ENCODE measurements around the gene CFAP119.
"Not testable (repeated sequence)": the region's sequence is repeated elsewhere in the genome, so short reads cannot be mapped to it uniquely, and the experiment has no call there.

Gene CFAP119

GRCh38 chr16:30761928-30762902 is at the start of gene CFAP119, which contains the start of gene RNF40:
Gene CFAP119, minus strand, starts transcription at chr16:30762062. Its CDS starts 314 bp downstream, at chr16:30761748.
Gene RNF40, plus strand, starts transcription at chr16:30762322. Its CDS starts 224 bp downstream, at chr16:30762546.
- DNase-seq (ENCODE audit: low read depth, low spot score) = peak; percentile 96

DNA sequence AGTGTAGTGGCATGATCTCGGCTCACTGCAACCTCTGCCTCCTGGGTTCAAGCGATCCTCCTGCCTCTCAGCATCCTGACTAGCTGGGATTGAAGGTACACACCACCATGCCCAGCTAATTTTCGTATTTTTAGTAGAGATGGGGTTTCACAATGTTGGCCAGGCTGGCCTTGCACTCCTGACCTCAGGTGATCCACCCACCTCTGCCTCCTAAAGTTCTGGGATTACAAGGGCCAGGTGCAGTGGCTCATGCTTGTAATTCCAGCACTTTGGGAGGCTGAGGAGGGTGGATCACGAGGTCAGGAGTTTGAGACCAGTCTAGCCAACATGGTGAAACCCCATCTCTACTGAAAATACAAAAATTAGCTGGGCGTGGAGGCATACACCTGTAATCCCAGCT is 47.8 kb upstream of the CFAP119 start:
- not testable (repeated sequence) for DNase-seq (ENCODE audit: low read depth, low spot score)

DNA sequence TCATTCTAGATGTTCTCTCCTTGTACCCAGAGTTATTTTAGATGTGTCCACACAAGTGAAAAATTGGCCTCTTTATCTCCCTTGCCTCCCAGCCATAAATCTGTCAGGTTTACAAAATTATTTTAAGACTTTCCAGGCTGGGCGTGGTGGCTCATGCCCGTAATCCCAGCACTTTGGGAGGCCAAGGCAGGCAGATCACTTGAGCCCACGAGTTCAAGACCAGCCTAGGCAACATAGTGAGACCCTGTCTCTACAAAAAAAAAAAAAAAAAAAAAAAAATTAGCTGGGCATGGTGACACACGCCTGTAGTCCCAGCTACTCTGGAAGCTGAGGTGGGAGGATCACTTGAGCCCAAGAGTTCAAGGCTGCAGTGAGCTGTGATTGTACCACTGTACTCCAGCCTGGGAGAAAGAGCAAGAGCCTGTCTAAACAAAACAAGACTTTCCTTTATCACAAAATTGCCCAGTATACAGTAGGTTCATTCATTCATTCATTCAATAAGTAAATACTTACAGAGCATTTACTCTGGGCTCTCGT is 47.1 kb upstream of the CFAP119 start:
- not testable (repeated sequence) for DNase-seq (ENCODE audit: low read depth, low spot score)

DNA sequence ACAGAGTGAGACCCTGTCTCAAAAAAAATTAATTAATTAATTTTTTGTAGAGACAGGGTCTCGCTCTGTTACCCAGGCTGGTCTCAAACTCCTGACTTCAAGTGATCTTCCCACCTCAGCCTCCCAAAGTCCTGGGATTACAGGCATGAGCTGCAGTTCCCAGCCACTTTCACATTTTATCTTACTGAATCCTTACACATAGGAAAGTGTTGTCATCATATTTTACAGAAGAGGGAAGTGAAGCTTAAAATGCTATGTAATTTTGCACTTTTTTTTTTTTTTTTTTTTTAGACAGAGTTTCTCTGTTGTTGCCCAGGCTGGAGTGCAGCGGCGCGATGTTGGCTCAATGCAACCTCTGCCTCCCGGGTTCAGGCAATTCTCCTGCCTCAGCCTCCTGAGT is 46.3 kb upstream of the CFAP119 start:
- no peak for DNase-seq (ENCODE audit: low read depth, low spot score)

DNA sequence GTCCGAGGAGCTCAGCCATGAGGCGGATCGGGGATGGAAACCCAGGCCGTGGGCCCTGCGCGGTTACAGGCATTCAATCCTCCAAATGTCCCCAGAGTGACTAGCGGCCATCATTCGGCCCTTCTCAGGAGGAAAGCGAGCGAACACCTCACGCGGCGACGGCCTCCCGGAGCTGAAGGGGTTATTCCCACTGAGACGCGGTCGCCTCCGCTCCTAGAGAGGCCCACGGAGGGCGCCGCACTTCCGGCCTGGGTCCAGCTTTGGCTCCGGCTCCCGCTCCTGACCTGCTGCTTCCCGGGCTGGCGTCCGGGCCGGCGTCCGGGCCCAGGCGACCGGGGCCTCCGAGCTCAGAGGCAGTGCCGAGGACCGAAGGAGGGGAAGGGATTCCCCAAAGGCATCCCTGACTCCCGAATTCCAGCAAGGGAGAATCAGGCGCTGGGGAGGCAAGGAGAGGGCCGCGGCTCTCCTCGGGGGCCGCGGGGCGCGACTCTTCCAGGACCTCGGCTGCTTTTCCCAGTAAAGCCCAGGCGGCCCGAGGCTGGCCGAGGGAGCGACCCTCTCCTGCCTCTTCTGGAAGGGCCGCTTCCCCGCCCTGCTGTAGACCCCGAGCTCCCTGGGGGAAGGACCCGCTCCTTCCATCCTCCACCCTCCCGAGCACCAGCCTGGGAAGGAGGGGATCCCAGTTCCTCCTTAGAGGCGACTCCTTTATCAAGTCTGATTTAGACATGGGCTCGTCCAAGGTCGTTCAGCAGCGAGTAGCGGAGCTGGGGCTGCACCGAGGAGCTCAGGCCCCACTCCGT is 43.7 kb upstream of the CFAP119 start:
- no peak for DNase-seq (ENCODE audit: low read depth, low spot score)

DNA sequence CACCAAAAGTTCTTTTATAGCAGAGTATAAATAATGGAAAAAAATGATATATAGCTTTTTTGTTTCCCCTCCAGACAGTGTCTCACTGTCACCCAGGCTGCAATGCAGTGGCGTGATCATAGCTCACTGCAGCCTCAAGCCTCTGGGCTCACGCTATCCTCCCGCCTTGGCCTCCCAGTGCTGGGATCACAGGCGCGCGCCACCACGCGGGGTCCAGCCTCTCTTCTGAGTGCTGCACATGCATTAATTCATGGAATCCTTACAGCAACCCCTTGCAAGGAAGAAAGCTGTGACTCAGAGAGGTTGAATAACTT is 43.2 kb upstream of the CFAP119 start:
- no peak for DNase-seq (ENCODE audit: low read depth, low spot score)

GRCh38 chr16:30802936-30803335 is 41.1 kb upstream of the CFAP119 start:
- no peak for DNase-seq (ENCODE audit: low read depth, low spot score)

GRCh38 chr16:30797670-30798309 is 35.9 kb upstream of the CFAP119 start:
- DNase-seq (ENCODE audit: low read depth, low spot score) = no peak

GRCh38 chr16:30794634-30795033 is 32.8 kb upstream of the CFAP119 start:
- no peak for DNase-seq (ENCODE audit: low read depth, low spot score)

- no peak for DNase-seq (ENCODE audit: low read depth, low spot score)
Observed at GRCh38 chr16:30793508-30794069, 31.7 kb upstream of the CFAP119 start.

DNA sequence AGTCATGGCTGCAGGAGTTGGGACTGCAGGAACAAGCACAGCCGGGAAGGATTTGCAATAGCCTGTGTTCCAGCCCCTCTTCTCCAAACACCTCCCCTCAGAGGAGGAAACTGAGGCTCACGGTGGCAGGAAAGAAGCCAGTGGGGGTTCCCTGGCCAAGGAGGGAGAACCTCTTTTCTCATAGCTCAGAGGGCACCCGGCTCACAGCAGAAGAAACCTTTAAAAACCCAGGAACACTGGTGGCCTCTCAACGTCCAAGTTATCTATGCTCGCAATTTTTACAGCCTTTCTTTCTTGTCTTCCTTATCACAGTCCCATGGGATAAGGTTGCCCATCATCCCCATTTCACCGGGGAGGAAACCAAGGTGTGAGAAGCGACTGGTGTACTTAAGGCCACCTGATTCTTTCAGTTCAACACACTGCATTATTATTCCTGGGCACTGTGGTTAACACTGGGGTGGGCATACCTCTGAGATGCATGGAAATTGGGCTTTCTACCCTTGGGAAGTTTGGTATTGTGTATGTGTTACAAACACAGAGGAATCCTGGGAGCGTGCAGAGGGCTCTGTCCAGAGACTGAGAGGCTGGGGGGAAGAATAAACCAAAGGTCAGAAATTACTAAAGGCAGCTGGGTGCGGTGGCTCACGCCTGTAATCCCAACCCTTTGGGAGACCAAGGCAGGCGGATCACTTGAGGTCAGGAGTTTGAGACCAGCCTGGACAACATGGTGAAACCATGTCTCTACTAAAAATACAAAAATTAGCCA is 25.9 kb upstream of the CFAP119 start:
- DNase-seq (ENCODE audit: low read depth, low spot score) = no peak

GRCh38 chr16:30786936-30787612 is 25.2 kb upstream of the CFAP119 start, which contains the start of gene ZNF629:
Gene ZNF629, minus strand, starts transcription at chr16:30787205. Its CDS starts 2,723 bp downstream, at chr16:30784482.
- DNase-seq (ENCODE audit: low read depth, low spot score) = no peak

DNA sequence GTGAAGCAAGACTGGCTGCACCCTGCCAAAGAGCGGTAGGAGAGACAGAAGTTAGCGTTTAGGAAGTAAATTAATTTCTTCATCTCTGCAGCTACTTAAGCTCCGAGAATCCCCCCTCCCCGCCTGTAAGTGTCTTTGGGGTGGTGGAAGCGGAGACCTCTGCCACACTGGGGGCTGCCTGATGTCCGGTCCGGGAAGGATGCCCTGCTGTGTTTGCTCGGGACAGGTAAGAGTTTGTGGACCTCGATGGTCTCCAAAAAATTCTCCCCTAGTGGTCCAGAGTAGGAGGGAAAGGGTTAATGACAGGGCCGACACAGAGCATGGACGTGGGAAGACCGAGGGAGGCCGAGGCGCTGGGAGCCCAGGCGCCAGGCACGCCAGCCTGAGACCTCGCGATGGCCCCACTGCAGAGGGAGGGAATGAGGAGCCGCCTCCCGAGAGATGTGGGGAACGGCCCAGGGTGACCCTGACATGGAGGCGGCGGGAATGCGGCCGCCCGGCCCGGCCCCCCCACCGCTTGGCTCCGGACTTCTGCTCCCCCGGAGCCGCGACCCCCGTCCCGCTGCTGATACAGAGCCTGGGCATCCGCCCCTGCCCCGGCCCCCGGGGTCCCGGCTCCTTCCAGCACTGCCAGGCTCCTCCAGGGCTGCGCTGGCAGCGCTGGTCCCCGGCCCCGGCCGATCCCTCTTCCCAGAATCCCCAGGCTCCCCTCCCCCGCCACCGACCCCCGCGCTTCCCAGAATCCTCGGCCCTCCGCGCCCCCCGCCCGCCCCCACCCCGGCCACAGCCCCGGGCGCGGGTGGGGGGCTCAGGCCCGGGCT is 24.5 kb upstream of the CFAP119 start:
- no peak for DNase-seq (ENCODE audit: low read depth, low spot score)

DNA sequence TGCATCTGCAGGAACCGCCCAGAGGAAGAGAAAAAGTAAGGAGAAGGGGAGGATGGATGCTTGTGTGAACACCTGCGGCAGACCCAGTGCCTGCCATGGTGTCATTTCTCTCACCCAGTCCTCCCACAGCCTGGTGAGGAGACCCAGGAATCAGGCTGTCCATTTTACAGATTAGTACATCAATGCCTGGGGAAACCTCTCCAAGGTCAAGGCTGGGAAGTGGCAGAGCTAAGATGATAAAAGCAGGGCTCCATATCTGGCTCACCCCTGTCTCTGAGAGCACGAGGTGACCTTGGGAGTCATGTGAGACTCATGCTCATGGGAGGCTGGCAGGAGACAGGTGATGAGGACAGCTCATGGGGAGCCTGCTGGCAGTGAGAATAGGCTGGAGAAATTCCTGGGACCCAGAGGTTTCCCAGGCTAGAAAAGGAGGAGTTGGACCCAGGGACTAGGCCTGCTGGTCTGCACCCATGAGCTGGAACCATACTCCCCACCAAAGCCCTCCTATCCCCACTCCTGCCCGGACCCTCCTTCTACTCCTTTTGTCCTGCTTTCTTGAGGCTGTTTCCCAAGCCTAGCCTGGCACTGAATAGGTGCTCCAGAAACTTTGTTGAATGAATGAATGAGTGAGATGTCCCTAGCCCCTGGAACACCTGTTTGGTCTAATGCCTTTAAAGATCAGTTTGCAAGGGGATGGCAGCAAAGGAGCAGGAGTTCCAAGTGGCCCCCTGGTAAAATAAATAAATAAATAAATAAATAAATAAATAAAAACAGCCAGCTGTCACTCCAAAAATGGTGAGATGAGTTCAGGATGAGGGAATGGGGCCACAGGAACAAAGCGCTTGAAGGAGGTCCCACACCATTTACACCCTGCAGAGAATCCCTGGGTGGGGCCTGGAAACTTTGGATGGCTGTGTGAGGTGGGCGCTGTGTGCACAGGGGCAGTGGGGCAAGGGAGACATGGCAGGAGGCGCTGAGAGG is 23.6 kb upstream of the CFAP119 start:
- DNase-seq (ENCODE audit: low read depth, low spot score) = no peak

GRCh38 chr16:30784215-30784614 is 22.4 kb upstream of the CFAP119 start:
- no peak for DNase-seq (ENCODE audit: low read depth, low spot score)

- no peak for DNase-seq (ENCODE audit: low read depth, low spot score)
Observed at GRCh38 chr16:30783280-30784109, 21.6 kb upstream of the CFAP119 start.

All from smooth muscle cell of the brain vasculature (primary cell).